Naive thymus-derived CD8-positive, alpha-beta T cell (primary cell): ENCODE data around the gene SNCG. TPM values are rescaled to one million over a fixed set of nuclear protein-coding genes. Genes with fewer than 3 reads are reported as not detected.
"Not testable (repeated sequence)": the region's sequence is repeated elsewhere in the genome, so short reads cannot be mapped to it uniquely, and the experiment has no call there.

Experiments used
- ATAC-seq, 2 donors: fragments of 150-1000 bp; cut with Tn5 transposase in 1 of 2; sonication (Bioruptor Pico), chemical (Tn5 transposase) in 1 of 2; 1 replicate in 1 of 2; 2 replicates in 1 of 2; pipeline ENCODE4 v1.10.0; 2021; ENCODE audit warnings: mild to moderate bottlenecking in 2 of 2, moderate library complexity in 2 of 2
- POLR2A ChIA-PET: fragments of 350-600 bp; sonication (Branson Sonifier 250); formaldehyde crosslinking; loops from one replicate; lab custom pipeline; 2021; ENCODE audit warnings: antibody characterized with exemption; lab: Charles Lee
- DNase-seq, 10 donors: peaks; one replicate each; pipeline versions ENCODE4 v3.0.0 to v3.0.0-alpha.2; 2020 to 2022
- H3K27ac Mint-ChIP-seq, 10 donors: one replicate each; pipeline ENCODE4 v1.8.0; 2020 to 2022; ENCODE audit warnings: mild to moderate bottlenecking in 10 of 10, mixed read lengths in 10 of 10, moderate library complexity in 4 of 10, inconsistent platforms in 1 of 10
- H3K27me3 Mint-ChIP-seq, 5 donors: one replicate each; pipeline ENCODE4 v1.8.0; 2021 to 2022; ENCODE audit warnings: mixed read lengths in 5 of 5
- H3K36me3 Mint-ChIP-seq, 3 donors: one replicate each; pipeline ENCODE4 v1.8.0; 2020 to 2022; ENCODE audit warnings: mixed read lengths in 3 of 3, mild to moderate bottlenecking in 2 of 3, inconsistent platforms in 1 of 3
- H3K4me1 Mint-ChIP-seq, 4 donors: one replicate each; pipeline ENCODE4 v1.8.0; 2021 to 2022; ENCODE audit warnings: mixed read lengths in 4 of 4
- H3K4me3 Mint-ChIP-seq, 10 donors: one replicate each; pipeline ENCODE4 v1.8.0; 2020 to 2022; ENCODE audit warnings: mild to moderate bottlenecking in 10 of 10, mixed read lengths in 10 of 10, moderate library complexity in 6 of 10, inconsistent platforms in 1 of 10
- H3K9me3 Mint-ChIP-seq, 9 donors: one replicate each; pipeline ENCODE4 v1.8.0; 2020 to 2022; ENCODE audit warnings: mixed read lengths in 9 of 9, mild to moderate bottlenecking in 3 of 9, inconsistent platforms in 1 of 9, moderate library complexity in 1 of 9
- polyA plus RNA-seq, 3 donors: library from polyadenylated mRNA; unstranded; fragments of 300-500 nt; fragmentation: Illumina TruSeq; gene quantifications; one replicate each; pipeline ENCODE4 v1.2.3, GENCODE V29; 2021
- total RNA-seq, 8 experiments: library from RNA in 2 of 8; stranded (reverse) in 2 of 8; gene quantifications; one replicate each; pipeline ENCODE4 v1.2.3 and lab custom pipeline; 2021 to 2026

Gene SNCG
- total and polyA plus RNA-seq, 5 experiments from 2014 or later, result 0.58 TPM; not detected in 4

DNA sequence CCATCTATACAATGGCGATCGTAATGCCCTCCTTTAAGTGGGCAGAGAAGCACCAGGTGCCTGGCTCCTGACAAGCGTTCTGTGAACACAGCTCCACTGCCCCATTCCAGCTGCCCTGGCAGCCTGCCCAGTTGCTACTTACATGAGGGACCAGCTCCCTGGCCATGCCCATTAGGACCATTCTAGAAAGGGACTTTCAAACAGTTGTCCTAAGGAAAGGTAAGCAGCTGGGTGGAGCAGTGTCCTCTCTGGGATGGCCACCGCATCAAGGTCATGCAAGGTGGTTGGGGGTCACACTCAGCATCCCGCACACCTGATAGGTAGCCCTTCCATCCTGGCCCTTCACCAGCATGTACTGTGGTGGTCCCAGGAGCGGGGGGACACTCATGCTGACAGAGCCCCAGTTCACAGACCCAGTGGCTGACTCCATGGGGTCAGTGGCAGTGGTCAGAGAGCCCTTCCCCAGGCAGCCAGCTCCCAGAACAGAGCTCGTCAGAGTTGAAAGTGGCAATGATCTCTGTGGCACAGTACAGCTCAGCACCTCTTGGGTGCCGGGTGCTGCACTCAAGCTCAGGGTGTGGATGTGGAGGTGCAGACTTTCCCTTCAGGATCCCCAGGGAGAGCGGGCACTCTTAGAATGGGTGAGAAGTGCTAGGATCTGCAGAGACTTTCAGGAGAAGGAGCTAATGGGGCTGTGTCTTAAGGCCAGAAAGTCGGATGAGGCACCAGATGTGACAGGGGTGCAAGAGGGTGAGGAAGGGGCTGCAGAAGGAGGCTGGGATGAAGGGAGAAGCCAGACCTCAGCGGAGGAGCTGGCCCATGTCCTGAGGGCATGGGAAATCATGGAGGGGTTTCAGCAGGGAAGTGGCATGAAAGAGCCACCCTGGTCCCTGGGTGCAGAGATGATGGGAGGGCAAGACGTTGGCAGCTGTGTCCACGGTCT, 11.9 kb upstream of the SNCG start:
- DNase-seq (no peak), ATAC-seq (no peak)
- Mint-ChIP-seq H3K27ac (peak overlapping the region in 4 of 10 donors; percentile 66 to 82 (median 70)), H3K36me3 (peaks cover 0 to 4% (median 0%) of the 10 kb centered on the region in 3 donors), H3K27me3 (no peaks in the 10 kb centered on the region), H3K9me3 (peaks cover 0 to 9% (median 3%) of the 10 kb centered on the region in 9 donors), H3K4me3 (peak overlapping the region in 1 of 10 donors; percentile 1), H3K4me1 (peaks cover 10 to 29% (median 17%) of the 10 kb centered on the region in 4 donors)
- POLR2A ChIA-PET, result interaction anchor here (0.9 to 1.2 kb wide), 3 partner anchors 10 to 24 kb away, joined by 3 read pairs; no protein-coding TSS in a partner anchor

DNA sequence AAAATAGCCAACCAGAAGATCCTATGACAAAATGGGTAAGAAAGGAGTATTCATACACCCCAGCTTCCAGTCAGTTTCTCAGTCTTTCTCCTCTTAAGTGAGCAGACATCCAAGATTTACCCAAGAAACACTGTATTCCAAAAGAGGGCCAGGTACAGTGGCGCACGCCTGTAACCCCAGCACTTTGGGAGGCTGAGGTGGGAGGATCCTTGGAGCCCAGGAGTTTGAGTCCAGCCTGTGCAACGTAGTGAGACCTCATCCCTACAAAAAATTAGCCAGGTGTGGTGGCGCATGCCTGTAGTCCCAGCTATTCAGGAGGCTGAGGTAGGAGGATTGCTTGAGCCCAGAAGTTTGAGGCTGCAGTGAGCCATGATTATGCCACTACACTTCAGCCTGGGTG, 10.6 kb upstream of the SNCG start:
- peaks cover 0 to 12% (median 9%) of the 10 kb centered on the region in 3 donors for H3K36me3 Mint-ChIP-seq
- POLR2A ChIA-PET, result interaction anchor here (0.7 kb wide), 1 partner anchor 9 kb away, joined by 3 read pairs; no protein-coding TSS in a partner anchor
- peak overlapping the region in 2 of 10 donors; percentile 68 to 85 for H3K27ac Mint-ChIP-seq
- peaks cover 7 to 21% (median 12%) of the 10 kb centered on the region in 9 donors for H3K9me3 Mint-ChIP-seq
- peaks cover 10 to 29% (median 17%) of the 10 kb centered on the region in 4 donors for H3K4me1 Mint-ChIP-seq
- DNase-seq, H3K27me3 Mint-ChIP-seq, H3K4me3 Mint-ChIP-seq, ATAC-seq: not testable (repeated sequence)

DNA sequence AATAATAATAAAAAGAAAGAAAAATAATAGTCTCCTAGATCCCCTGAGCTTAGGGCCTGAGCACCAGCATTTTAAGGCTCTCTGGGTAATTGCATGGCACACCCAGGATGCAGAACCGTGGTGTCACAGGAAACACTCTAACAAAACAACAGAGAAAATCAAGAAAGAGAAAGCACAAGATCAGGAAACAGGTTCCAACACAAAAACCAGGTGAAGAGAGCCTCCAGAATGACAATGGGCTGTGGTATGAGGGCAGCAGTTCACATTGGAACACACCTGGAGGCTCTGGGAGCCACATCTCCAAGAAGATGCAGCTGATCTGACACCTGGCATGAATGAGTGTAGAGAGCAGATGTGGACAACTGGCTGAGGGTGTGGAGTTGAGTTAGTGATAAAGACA, 8.1 kb upstream of the SNCG start:
- DNase-seq (no peak), ATAC-seq (peak in 1 of 2 donors; percentile 54)
- POLR2A ChIA-PET, result interaction anchor here (1.4 to 3.1 kb wide), 5 partner anchors 9 to 145 kb away, joined by 5 to 14 read pairs (median 6); partner anchors contain the start of genes ADIRF, GLUD1 and SHLD2
- Mint-ChIP-seq H3K27ac (peak overlapping the region; percentile 74 to 100 (median 92)), H3K4me3 (peak overlapping the region; percentile 10 to 81 (median 51)), H3K4me1 (peaks cover 10 to 27% (median 17%) of the 10 kb centered on the region in 4 donors), H3K9me3 (peaks cover 7 to 32% (median 16%) of the 10 kb centered on the region in 9 donors), H3K27me3 (no peaks in the 10 kb centered on the region), H3K36me3 (peaks cover 0 to 12% (median 9%) of the 10 kb centered on the region in 3 donors)

DNA sequence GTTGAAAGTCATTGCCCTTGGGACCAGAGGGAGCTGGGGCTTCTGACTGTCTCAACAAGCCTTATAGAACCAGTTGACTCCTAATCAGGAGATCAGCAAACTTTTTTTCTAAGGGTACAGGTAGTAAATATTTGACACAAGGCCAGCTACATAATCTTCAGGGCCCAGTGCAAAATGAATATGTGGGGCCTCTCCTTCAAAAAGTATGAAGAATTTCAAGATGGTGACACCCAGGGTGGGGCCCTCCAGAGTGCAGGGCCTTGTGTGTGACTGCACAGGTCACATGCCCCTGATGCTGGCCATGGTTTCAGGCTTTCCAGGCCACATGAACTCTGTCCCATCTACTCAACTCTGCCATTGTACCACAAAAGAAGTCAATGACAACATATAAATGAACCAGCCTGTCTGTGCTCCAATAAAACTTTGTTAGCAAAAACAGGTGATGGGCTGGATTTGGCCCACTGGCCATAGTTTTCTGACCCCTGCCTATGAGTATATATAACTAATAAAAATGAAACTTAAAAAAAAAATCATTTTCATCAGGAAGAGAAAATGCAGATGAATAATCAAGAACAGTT, 7.1 kb upstream of the SNCG start:
- H3K4me3 Mint-ChIP-seq, result peak overlapping the region in 1 of 10 donors; percentile 43
- ATAC-seq (no peak), DNase-seq (no peak)

DNA sequence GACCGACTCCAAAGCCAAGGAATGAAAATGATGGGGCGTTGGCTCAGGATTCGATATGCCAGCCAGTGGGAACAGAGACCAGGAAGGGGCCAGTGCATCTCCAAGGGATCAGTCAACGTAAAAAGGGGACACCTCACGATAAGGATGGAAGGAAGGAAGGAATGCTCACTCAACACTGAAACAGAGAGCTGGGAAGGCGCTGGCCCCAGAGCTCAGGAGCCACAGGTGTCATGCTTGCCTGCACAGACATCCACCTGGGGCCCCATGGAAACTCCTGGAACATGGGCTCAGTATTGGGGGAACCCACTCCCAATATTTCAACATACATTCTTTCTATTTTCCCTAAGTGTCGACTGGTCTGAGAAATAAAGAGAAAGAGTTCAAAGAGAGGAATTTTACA, 6.3 kb upstream of the SNCG start:
- POLR2A ChIA-PET, result interaction anchor here (3.1 kb wide), 1 partner anchor 16 kb away, joined by 14 read pairs; the partner anchor contains the start of gene ADIRF
- peaks cover 5 to 29% (median 17%) of the 10 kb centered on the region in 4 donors for H3K4me1 Mint-ChIP-seq
- H3K4me3 Mint-ChIP-seq, result no peak overlapping the region
- ATAC-seq, result no peak
- no peaks in the 10 kb centered on the region for H3K27me3 Mint-ChIP-seq
- H3K36me3 Mint-ChIP-seq, result peaks cover 0 to 12% (median 9%) of the 10 kb centered on the region in 3 donors
- peak overlapping the region in 6 of 10 donors; percentile 9 to 81 (median 58) for H3K27ac Mint-ChIP-seq
- H3K9me3 Mint-ChIP-seq, result peaks cover 7 to 32% (median 16%) of the 10 kb centered on the region in 9 donors
- no peak for DNase-seq

More for the DNA sequence above, 7.1 kb upstream of the SNCG start:
- Mint-ChIP-seq H3K9me3 (peaks cover 7 to 32% (median 16%) of the 10 kb centered on the region in 9 donors), H3K36me3 (peaks cover 0 to 12% (median 9%) of the 10 kb centered on the region in 3 donors), H3K27me3 (no peaks in the 10 kb centered on the region), H3K27ac (peak overlapping the region in 8 of 10 donors; percentile 51 to 100 (median 92)), H3K4me1 (peaks cover 10 to 29% (median 17%) of the 10 kb centered on the region in 4 donors)
- POLR2A ChIA-PET, result interaction anchor here (1.4 to 3.1 kb wide), 5 partner anchors 8 to 144 kb away, joined by 5 to 14 read pairs (median 6); partner anchors contain the start of genes ADIRF, GLUD1 and SHLD2

DNA sequence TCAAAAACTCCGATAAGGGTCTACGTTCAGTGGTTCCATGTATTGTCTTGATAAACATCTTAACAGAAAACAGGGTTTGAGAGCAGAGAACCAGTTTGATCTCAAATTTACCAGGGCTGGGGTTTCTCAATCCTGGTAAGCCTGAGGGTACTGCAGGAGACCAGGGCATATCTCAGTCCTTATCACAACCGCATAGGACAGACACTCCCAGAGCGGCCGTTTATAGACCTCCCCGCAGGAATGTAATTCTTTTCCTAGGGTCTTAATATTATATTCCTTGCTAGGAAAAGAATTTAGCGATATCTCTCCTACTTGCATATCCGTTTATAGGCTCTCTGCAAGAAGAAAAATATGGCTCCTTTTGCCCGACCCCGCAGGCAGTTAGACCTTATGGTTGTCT, 5.7 kb upstream of the SNCG start:
- DNase-seq, H3K27me3 Mint-ChIP-seq, ATAC-seq, H3K4me3 Mint-ChIP-seq: not testable (repeated sequence)
- H3K4me1 Mint-ChIP-seq, result peaks cover 5 to 29% (median 17%) of the 10 kb centered on the region in 4 donors
- H3K9me3 Mint-ChIP-seq, result peaks cover 7 to 32% (median 16%) of the 10 kb centered on the region in 9 donors
- H3K36me3 Mint-ChIP-seq, result peaks cover 0 to 12% (median 9%) of the 10 kb centered on the region in 3 donors
- peak overlapping the region in 1 of 10 donors; percentile 81 for H3K27ac Mint-ChIP-seq
- POLR2A ChIA-PET, result interaction anchor here (3.1 kb wide), 1 partner anchor 16 kb away, joined by 14 read pairs; the partner anchor contains the start of gene ADIRF

DNA sequence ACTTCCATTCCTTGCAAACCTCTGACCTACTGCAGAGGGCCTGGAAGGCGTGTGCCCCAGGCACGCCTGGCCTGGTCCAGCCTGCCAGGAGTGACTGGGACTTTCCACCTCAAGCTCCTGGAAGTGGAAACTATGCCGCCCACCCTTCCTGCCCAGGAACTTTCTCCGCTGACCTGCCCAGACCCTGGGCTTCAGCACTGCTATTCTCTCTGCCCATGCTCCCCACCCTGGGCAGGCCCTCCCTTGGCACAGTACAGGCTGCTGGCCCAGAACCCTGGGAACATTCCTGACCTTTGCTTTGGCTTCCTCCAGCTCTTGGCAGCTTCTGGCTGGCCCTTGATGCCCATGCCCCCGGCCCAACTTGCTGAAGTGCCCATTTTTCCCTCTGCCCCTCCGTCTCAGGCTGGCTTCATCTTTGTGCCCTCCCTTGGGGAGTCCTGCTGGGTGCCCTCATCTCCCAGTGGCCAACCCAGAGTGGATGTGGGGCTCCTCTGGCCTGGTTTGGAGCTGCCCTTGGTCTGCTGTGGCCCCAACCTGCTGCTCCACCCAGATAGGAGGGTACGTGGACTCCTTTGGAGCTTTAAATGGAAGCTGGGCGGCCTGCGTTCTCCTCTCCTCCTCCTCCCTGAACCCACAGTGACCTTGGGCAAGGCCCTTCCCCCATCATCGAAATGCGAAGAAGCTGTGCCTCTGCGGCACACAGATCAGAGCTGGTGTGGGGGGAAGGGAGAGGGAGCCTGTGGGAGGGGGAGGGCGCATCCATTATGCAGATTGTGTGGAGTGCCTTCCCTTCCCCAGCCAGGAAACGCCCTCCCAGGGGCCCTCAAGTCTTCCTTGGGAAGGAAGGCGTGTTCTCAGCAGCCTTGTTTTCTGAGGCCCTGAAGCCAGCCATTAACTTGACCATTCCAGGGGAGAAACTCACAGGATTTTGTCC, 4.4 kb upstream of the SNCG start:
- peaks cover 7 to 32% (median 13%) of the 10 kb centered on the region in 9 donors for H3K9me3 Mint-ChIP-seq
- H3K36me3 Mint-ChIP-seq, result peaks cover 0 to 9% (median 7%) of the 10 kb centered on the region in 3 donors
- H3K27me3 Mint-ChIP-seq, result no peaks in the 10 kb centered on the region
- no peak overlapping the region for H3K27ac Mint-ChIP-seq
- no peak for ATAC-seq
- DNase-seq, result no peak
- peaks cover 5 to 21% (median 15%) of the 10 kb centered on the region in 4 donors for H3K4me1 Mint-ChIP-seq
- H3K4me3 Mint-ChIP-seq, result no peak overlapping the region
- POLR2A ChIA-PET, result interaction anchor here (0.6 to 1.5 kb wide), 3 partner anchors 12 to 1878 kb away, joined by 3 to 6 read pairs (median 4); no protein-coding TSS in a partner anchor

DNA sequence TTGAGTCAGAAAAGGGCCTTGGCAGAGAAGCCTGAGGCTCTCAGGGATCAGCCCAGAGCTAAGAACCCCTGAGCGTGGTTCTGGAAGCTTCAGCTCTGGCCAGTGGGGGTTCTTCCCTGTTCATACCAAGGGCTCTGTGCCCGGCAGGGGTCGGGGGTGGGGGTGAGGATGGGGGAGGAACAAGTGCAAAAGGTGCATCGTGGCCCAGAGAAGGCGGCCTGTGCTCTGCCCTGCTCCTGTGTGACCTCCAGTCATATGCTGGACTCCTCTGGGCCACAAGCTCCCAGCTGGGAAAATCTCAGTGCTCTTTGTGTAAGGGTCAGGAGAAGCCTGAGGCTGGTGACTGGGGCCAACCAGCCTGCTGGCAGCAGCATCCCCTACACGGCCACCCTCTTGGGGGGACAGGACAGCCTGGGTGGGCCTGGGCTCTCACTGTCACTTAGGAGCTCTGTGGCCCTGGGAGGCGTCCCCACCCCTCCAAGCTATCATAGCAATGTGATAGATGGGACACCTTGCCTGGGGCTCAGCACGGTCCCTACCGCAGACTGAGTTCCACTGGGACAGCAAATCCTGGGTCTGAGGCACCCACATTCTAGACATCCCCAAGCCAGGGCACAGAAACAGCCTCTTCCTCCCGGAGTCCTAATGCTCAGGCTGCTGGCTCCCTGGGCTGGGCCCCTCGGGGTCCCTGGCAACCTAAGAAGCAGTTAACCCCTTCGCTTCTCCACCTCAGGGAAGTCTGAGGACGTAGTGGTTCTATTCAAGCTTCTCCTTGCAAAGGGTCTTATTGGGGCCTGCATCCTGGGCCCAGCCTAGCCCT, 3.5 kb upstream of the SNCG start:
- peak overlapping the region in 1 of 10 donors; percentile 35 for H3K27ac Mint-ChIP-seq
- H3K27me3 Mint-ChIP-seq, result no peaks in the 10 kb centered on the region
- H3K9me3 Mint-ChIP-seq, result peaks cover 7 to 32% (median 13%) of the 10 kb centered on the region in 9 donors
- no peak overlapping the region for H3K4me3 Mint-ChIP-seq
- H3K36me3 Mint-ChIP-seq, result peaks cover 0 to 9% (median 7%) of the 10 kb centered on the region in 3 donors
- POLR2A ChIA-PET, result interaction anchor here (0.6 to 1.5 kb wide), 2 partner anchors 12 to 1877 kb away, joined by 3 to 6 read pairs; no protein-coding TSS in a partner anchor
- no peak for DNase-seq
- peaks cover 5 to 16% (median 12%) of the 10 kb centered on the region in 4 donors for H3K4me1 Mint-ChIP-seq
- no peak for ATAC-seq

DNA sequence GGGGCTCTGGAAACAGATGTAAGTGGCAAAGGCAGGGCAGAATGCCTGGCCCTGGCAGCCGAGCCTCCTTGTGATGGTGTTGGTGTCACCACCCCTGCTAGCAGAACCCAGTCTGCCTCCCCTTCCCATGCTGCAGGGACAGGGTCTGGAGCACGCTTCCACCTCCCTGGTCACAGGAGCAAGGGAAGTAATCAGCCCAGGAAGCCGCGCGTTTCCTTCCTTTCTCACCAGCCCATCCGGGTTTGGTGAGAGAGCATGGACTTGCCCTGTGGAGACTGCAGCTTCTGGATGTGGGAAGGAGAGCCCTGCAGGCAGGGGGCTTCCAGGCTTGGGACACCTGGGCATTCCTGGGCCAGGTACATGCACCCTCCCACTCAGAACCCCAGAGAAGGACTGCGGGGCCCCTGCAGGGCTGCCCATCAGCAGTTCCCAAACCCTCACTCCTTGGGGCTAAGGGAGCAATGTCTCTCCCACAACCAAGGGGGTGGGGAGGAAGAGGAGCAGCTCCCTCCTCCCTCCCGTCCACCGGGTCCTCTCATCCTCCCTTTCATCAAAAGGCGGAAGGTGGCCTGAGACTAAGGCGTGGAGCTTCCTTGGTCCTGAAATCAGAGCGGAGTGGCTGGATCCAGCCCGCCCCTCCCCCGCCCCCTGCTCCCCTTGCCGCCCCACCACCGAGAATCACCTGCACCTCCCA, 2.8 kb upstream of the SNCG start:
- ATAC-seq (no peak), DNase-seq (no peak)
- Mint-ChIP-seq H3K9me3 (peaks cover 3 to 29% (median 13%) of the 10 kb centered on the region in 9 donors), H3K4me3 (no peak overlapping the region), H3K27ac (peak overlapping the region in 1 of 10 donors; percentile 21), H3K36me3 (peaks cover 0 to 9% (median 7%) of the 10 kb centered on the region in 3 donors), H3K4me1 (peaks cover 0 to 12% (median 6%) of the 10 kb centered on the region in 4 donors), H3K27me3 (no peaks in the 10 kb centered on the region)
- POLR2A ChIA-PET, result interaction anchor here (0.9 kb wide), 1 partner anchor 10 kb away, joined by 9 read pairs; no protein-coding TSS in a partner anchor
